ELR (cell line): Measurements from ENCODE around the gene CFB.
"Not testable (repeated sequence)": the region's sequence is repeated elsewhere in the genome, so short reads cannot be mapped to it uniquely, and the experiment has no call there.

Source experiments
- DNase-seq: peaks from one replicate; pipeline ENCODE4 v3.0.0-alpha.2; 2015; ENCODE audit warnings: low read depth

Gene CFB

GRCh38 chr6:31945507-31946369 is at the start of gene CFB:
Gene CFB, plus strand, starts transcription at chr6:31946095. Its CDS starts 127 bp downstream, at chr6:31946222.
- DNase-seq, result peak; percentile 92

DNA sequence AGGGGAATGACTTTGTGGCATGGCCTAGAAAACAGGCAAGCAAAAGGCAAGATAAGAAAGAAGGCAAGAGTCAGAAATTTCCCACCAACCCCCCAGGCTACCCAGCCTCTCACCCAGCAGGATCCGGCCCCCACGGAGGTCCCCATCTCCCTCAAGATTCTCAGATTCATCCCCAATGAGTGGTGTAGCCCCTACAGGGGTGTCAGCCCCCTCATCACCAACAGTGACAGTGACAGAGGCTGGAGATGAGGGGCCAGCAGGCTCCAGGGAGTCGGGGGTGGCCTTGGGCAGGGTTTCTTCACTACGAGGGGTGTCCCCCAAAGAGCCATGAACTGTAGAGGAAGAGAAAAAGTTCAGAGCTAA is 49.4 kb upstream of the CFB start:
- no peak for DNase-seq

DNA sequence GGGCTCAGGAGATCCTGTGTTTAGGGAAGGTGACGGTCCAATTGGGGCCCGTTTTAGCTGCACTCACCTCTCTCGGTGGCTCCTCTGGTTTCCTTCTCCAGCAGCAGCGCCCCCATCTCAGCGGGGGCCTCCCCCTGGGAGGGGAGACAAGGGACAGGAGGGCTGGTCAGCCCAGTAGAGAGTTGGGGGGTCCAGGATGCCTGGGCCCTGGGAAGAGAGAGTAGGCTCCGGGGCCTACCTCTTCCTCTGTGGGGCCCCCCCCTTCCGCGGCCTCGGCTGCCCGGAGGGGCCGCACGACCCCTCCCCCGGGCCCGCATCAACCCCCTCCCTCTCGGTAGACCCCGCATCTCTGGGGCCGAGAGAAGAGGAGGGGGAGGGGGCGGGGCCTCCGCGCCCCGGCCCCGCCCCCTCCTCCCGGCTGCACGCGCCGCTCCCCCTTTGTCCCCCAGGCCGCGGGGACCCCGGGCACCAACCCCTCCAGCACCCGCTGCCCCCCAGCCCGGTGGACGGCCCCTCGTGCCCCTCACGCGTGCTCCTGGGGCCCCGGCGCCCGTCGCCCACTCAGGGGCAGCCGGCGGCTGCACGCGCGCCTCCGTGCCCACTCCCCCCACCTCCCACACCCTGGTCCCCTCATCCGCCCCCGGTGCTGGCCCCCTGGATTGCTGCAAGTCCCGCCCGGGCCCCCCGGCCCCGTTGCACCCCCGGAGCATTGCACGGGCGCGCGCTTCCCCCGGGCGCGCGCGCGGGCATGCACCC is 48.9 kb upstream of the CFB start:
- DNase-seq, result no peak

GRCh38 chr6:31897612-31898382 is 48.1 kb upstream of the CFB start, which contains the start of gene EHMT2:
Gene EHMT2, minus strand, starts transcription at chr6:31897698. Its CDS starts 21 bp downstream, at chr6:31897677.
- DNase-seq, result peak; percentile 89

- DNase-seq, result peak; percentile 71
These were observed 47.4 kb upstream of the CFB start for GRCh38 chr6:31898383-31899011.

DNA sequence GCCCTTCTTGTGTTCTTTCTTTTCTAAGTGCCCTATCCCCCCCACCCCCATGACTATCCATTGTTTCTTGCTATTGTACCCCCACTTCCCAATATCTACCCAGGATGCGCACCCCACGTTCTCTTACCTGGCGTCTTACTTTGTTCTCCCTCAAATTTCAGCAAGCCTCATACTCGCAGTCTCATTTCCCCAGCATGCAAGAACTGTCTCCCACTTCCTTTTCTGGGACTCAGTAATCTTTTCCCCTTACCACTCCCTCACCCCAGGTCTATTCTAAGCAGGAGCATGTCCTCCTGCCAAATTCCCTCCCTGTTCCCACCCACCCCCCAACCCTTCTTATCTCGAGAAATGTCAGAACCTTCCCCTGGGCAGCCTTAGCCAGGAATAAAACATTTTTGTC is 46.7 kb upstream of the CFB start:
- no peak for DNase-seq

GRCh38 chr6:31899882-31900722 is 45.8 kb upstream of the CFB start:
- DNase-seq, result no peak

- no peak for DNase-seq
These were observed 44.9 kb upstream of the CFB start for GRCh38 chr6:31900917-31901414.

DNA sequence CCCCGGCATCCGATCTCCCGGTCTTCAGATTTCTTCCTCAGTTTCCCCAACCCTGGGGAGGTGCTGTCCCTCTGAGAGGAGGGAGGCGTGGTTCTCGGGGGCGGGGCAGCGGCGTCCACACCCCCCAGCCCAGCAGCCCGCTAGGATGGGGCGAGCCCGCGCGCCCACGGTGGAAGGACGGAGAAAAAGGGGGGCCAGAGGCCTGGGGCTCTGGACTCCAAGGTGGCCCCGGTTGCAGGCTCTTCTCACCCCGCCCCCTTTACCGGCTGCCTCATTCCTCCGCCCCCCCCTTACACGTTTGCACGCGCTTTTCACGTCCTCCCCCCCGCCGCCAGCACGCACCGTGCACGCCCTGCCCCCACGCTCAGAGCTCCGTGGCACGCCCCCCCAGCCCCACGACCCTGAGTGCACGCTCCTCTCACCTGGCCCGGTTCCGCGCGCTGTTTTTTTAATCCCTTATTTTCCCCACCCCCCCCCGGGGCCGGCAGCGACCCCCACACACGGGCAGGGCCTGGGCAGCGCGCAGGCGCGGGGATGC is 44.4 kb upstream of the CFB start:
- DNase-seq, result peak; percentile 73

GRCh38 chr6:31901953-31902643 is 43.8 kb upstream of the CFB start, which contains the start of gene ZBTB12:
Gene ZBTB12, minus strand, starts transcription at chr6:31902086. Its CDS starts 781 bp downstream, at chr6:31901305.
- peak; percentile 97 for DNase-seq

GRCh38 chr6:31903957-31904356 is 41.9 kb upstream of the CFB start:
- no peak for DNase-seq

DNA sequence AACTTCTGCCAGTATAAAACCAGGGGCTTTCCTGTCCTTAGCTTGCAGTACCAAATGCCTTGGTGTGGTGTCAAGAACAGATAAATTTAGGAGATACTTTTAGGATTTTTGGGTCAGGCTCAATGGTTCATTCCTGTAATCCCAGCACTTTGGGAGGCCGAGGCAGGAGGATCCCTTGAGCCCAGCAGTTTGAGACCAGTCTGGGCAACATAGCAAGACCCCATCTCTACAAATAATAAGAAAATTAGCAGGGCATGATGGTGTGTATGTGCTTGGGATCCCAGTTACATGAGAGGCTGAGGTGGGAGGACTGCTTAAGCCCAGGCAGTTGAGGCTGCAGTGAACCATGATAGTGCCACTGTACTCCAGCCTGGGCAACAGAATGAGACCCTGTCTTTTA is 40.9 kb upstream of the CFB start:
- DNase-seq, result no peak

DNA sequence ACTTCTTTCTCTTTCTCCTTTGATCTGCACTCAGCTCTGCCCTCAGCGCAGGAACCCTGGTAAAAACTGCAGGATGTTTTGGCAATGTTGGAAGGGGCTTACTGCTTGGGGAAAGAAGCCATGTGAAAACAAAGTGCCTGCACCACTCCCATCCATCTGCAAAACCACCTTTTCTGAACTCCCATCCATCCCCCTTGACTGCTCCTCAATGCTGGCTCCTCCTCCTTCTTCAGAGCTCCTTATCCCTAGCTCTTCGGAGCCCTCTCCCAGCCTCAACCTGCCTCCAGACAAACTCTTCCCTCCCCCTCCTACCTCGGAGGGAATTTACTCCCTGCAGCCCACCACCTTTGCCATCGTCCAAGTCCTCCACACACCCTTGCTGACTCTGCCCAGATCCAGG is 39.8 kb upstream of the CFB start:
- no peak for DNase-seq

DNA sequence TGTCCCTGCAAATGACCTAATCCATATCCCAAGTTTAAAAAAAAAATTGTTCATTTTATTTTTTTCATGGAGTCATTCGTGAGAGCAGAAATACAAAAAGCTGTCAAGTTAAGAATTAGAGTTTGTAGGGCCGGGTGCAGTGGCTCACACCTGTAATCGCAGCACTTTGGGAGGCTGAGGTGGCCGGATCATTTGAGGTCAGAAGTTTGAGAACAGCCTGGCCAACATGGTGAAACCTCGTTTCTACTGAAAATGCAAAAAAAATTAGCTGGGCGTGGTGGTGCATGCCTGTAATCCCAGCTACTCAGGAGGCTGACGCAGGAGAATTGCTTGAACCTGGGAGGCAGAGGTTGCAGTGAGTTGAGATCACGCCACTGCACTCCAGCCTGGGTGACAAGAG is 39.2 kb upstream of the CFB start:
- not testable (repeated sequence) for DNase-seq

DNA sequence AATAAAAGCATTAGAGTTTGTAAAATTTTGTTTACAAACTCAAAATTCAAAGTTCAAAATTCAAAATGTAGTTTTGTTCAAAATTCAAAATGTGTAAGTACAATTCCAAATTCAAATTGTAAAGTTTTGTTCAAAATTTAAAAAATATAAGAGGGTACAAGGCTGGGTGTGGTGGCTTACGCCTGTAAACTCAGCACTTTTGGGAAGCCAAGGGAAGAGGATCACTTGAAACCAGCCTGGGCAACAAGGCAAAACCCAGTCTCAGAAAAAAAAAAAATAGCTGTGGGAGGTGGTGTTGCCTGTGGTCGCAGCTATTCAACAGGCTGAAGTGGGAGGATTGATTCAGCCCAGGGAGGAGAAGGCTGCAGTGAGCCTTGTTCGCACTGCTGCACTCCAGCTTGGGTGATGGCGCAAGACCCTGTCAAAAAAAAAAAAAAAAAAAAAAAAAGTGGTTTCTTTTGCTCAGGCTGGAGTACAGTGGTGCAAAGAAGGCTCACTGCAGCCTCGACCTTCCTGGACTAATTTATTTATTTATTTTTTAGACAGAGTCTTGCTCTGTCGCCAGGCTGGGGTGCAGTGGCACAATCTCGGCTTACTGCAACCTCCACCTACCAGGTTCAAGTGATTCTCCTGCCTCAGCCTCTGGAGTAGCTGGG is 38.6 kb upstream of the CFB start:
- peak; percentile 58 for DNase-seq

DNA sequence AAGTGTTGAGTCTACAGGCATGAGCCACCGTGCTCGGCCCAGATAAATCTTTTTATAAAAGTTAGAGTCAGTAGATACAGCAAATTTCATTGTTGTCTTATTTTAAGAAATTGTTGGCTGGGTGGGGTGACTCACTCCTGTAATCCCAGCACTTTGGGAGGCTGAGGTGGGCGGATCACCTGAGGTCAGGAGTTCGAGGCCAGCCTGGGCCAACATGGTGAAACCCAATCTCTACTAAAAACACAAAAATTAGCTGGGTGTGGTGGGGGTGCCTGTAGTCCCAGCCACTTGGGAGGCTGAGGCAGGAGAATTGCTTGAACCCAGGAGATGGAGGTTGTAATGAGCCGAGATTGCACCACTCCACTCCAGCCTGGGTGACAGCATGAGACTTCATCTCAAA is 37.6 kb upstream of the CFB start:
- not testable (repeated sequence) for DNase-seq

DNA sequence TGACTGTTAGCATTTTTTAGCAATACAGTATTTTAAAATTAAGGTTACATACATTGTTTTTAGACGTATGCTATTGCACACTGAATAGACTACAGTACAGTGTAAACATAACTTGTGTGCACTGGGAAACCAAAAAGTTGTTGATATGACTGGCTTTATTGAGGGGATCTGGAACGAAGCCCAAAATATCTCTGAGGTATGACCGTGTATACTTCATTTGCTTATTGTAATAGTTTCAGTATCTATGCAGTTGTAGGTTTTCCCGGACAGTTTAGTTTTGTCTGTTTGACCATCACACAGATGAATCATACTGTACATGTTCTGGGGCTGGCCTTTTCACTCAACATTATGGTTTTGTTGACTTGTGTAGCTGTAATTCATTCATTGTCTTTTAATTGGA is 37.1 kb upstream of the CFB start:
- peak; percentile 77 for DNase-seq

DNA sequence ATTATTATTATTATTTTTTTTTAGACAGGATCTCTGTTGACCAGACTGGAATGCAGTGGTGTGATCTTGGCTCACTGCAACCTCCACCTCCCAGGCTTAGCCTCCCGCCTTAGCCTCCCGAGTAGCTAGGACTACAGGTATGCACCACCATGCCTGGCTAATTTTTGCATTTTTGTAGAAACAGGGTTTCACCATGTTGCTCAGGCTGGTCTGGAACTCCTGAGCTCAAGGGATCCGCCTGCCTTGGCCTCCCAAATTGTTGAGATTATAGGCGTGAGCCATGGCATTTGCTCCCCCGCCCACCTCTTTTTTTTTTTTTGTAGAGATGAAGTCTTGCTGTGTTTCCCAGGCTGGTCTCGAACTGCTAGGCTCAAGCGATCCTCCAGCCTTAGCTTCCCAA is 36.6 kb upstream of the CFB start:
- DNase-seq, result not testable (repeated sequence)
